B cell (primary cell): Measurements from ENCODE around the gene CACNA2D3. TPM values are rescaled to one million over a fixed set of nuclear protein-coding genes. Genes with fewer than 3 reads are reported as not detected.

Experiments used
- ATAC-seq: fragments of 200-7000 bp; cut with Tn5 transposase; one replicate; pipeline ENCODE4 v1.10.0; 2021; ENCODE audit warnings: low read depth, mild to moderate bottlenecking, moderate number of reproducible peaks, moderate library complexity
- CTCF ChIA-PET: fragments of 350-600 bp; sonication (Branson Sonifier 250); formaldehyde crosslinking; loops from one replicate; lab custom pipeline; 2021; ENCODE audit warnings: antibody characterized with exemption, inconsistent platforms; lab: Charles Lee
- POLR2A ChIA-PET: fragments of 350-600 bp; sonication (Branson Sonifier 250); formaldehyde crosslinking; loops from one replicate; lab custom pipeline; 2021; ENCODE audit warnings: antibody characterized with exemption; lab: Charles Lee
- DNase-seq: peaks from one replicate; pipeline ENCODE4 v3.0.0; 2013
- H2AFZ ChIP-seq: 2 replicates; pipeline ENCODE4 v1.6.1; 2012; ENCODE audit warnings: mild to moderate bottlenecking, low read depth, low read length; ENCODE audit not compliant: insufficient read depth, poor library complexity, severe bottlenecking
- H3K27ac ChIP-seq, 2 donors: 1 replicate in 1 of 2; 2 replicates in 1 of 2; pipeline ENCODE4 v1.5.1; 2012 to 2013; ENCODE audit warnings: low read length in 2 of 2, mild to moderate bottlenecking in 2 of 2, moderate library complexity in 1 of 2
- H3K27me3 ChIP-seq, 4 experiments: fragments of 200-600 bp in 1 of 4; sonication (generic) in 1 of 4; replicated peaks in 1 of 4; 1 replicate in 2 of 4; 2 replicates in 2 of 4; pipeline versions ENCODE4 v1.6.1 to v1.7.0; 2013 to 2016; ENCODE audit warnings: low read length in 3 of 4, mild to moderate bottlenecking in 2 of 4, mixed read lengths in 1 of 4, moderate library complexity in 1 of 4; ENCODE audit not compliant: insufficient read depth in 4 of 4, control insufficient read depth in 3 of 4; ENCODE audit errors: control extremely low read depth in 1 of 4
- H3K36me3 ChIP-seq, 2 experiments: replicated peaks in 1 of 2; 1 replicate in 1 of 2; 2 replicates in 1 of 2; pipeline versions ENCODE4 v1.6.1 to v1.7.1; 2013; ENCODE audit warnings: low read length in 1 of 2; ENCODE audit not compliant: insufficient read depth in 2 of 2, control insufficient read depth in 1 of 2; ENCODE audit errors: control extremely low read depth in 1 of 2, extremely low read depth in 1 of 2
- H3K4me1 ChIP-seq, 2 donors: fragments of 200-600 bp in 1 of 2; sonication (generic) in 1 of 2; 1 replicate in 1 of 2; 2 replicates in 1 of 2; pipeline versions ENCODE4 v1.5.1 to v1.6.1; 2013 to 2017; ENCODE audit warnings: low read length in 2 of 2; ENCODE audit not compliant: control insufficient read depth in 2 of 2, insufficient read depth in 2 of 2
- H3K4me2 ChIP-seq: replicated peaks from 2 replicates; pipeline ENCODE3; 2012; ENCODE audit warnings: mild to moderate bottlenecking, low read depth, low read length; ENCODE audit not compliant: poor library complexity, severe bottlenecking
- H3K4me3 ChIP-seq, 5 experiments: fragments of 200-600 bp in 1 of 5; sonication (generic) in 1 of 5; 1 replicate in 3 of 5; 2 replicates in 2 of 5; pipeline versions ENCODE4 v1.5.1 to v1.7.0; 2011 to 2016; ENCODE audit warnings: low read length in 4 of 5, mild to moderate bottlenecking in 4 of 5, low read depth in 2 of 5, control low read depth in 1 of 5, moderate library complexity in 1 of 5; ENCODE audit not compliant: insufficient read depth in 1 of 5; ENCODE audit errors: control extremely low read depth in 1 of 5, extremely low read depth in 1 of 5
- H3K79me2 ChIP-seq: fragments of 200-600 bp; sonication (generic); one replicate; pipeline ENCODE4 v1.6.0; 2016; ENCODE audit warnings: low read length; ENCODE audit not compliant: control insufficient read depth, insufficient read depth
- H3K9ac ChIP-seq: fragments of 200-600 bp; sonication (generic); 2 replicates; pipeline ENCODE4 v1.6.1; 2017; ENCODE audit warnings: mild to moderate bottlenecking, low read length, moderate library complexity
- H3K9me3 ChIP-seq, 3 donors: one replicate each; pipeline versions ENCODE4 v1.6.1 to v1.7.1; 2013; ENCODE audit warnings: low read length in 2 of 3; ENCODE audit not compliant: control insufficient read depth in 2 of 3, insufficient read depth in 1 of 3; ENCODE audit errors: control extremely low read depth in 1 of 3
- H4K20me1 ChIP-seq: 2 replicates; pipeline ENCODE4 v1.6.0; 2012; ENCODE audit warnings: mild to moderate bottlenecking, low read length; ENCODE audit not compliant: insufficient read depth, control insufficient read depth, poor library complexity, severe bottlenecking
- H3K27ac Mint-ChIP-seq: one replicate; pipeline ENCODE4 v1.8.0; 2021; ENCODE audit warnings: mixed read lengths
- H3K27me3 Mint-ChIP-seq: one replicate; pipeline ENCODE4 v1.8.0; 2021; ENCODE audit warnings: mixed read lengths
- H3K4me1 Mint-ChIP-seq: one replicate; pipeline ENCODE4 v1.8.0; 2021; ENCODE audit warnings: mixed read lengths
- H3K4me3 Mint-ChIP-seq: one replicate; pipeline ENCODE4 v1.8.0; 2021; ENCODE audit warnings: mixed read lengths
- H3K9me3 Mint-ChIP-seq: one replicate; pipeline ENCODE4 v1.8.0; 2022; ENCODE audit warnings: mixed read lengths; ENCODE audit not compliant: insufficient read depth
- EZH2 ChIP-seq: IDR thresholded peaks from 2 replicates; pipeline ENCODE4 v1.6.1; 2012; ENCODE audit warnings: borderline replicate concordance, low read depth, mild to moderate bottlenecking, moderate library complexity, low read length; ENCODE audit not compliant: insufficient read depth, poor library complexity, severe bottlenecking
- WGBS: methylation state at CpG from one replicate; pipeline ENCODE4 v1.1.5; 2013; ENCODE audit warnings: missing lambda C conversion rate; ENCODE audit not compliant: insufficient coverage; 5-methylcytosine and 5-hydroxymethylcytosine counted together
- intact Hi-C: fragments of 100-400 bp; cut with micrococcal nuclease; formaldehyde crosslinking; loops from one replicate; pipeline ENCODE4 v1.10.0; 2022
- polyA plus RNA-seq: library from polyadenylated mRNA; depleted of rRNA; stranded (reverse); fragments of >200 nt; gene quantifications from 2 replicates; pipeline ENCODE4 v1.2.3, GENCODE V29; 2012
- total RNA-seq, 2 donors: library from RNA; stranded (reverse); fragments of 120-200 nt in 1 of 2; gene quantifications; 1 replicate in 1 of 2; 2 replicates in 1 of 2; pipeline versions ENCODE4 v1.2.3 to v1.2.4, GENCODE V29; 2013 to 2022
- TF ChIP-seq, protein P1 (sequence below): fragments of 200-600 bp; IDR thresholded peaks from one replicate; pipeline ENCODE4 v1.8.0; 2022; ENCODE audit warnings: antibody characterized with exemption, mild to moderate bottlenecking

CACNA2D3 gene
- total and polyA plus RNA-seq, 2 donors (not counting 1 experiment from before 2014, with no cell fraction given), result not detected

DNA sequence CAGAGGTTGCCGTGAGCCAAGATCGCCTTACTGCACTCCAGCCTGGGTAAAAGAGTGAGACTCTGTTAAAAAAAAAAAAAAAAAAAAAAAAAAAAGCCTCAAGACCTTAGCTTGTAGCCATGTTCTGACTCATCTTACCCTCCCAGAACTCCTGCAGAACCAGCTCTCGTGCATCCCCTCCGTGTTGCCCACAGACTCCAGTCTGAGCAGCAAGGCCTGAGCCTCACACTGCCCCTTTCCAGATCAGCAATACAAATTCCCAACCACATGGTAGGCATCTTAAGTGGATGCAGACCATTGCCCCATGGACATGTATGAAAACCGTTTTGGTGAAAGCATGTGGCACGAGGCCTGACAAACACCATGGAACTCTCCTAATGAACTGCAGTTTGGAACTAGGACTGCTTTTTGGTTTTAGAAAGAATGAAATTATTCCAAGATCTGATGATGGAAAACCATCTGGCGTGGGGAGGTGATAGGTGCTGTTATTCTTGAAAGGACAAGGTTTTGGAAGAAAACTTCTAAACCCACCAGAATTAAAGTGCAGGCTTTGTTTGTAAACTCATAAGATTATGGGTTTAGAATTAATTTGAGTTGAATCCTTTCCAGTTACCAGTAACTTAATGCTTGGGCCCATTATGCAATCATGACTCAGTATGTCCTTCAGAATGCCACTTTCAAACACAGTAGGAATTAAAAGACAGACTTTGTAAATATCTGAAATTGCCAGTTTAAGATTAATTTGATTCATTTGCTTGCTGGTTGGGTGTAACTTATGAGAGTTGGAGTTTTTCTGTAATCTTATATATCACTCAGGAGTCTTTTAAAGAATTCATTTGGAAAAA, 969.3 kb downstream of the CACNA2D3 start:
- peaks cover 0 to 3% (median 0%) of the 10 kb centered on the region in 3 donors for H3K9me3 ChIP-seq
- no peak overlapping the region for H3K27ac ChIP-seq
- no peak overlapping the region for H3K4me3 ChIP-seq
- ChIA-PET POLR2A (no interaction called here), CTCF (no interaction called here)
- WGBS, result 100% methylated on average over 3 of the region's 7 CpGs
- Mint-ChIP-seq H3K4me3 (no peak overlapping the region), H3K27ac (no peak overlapping the region), H3K4me1 (no peaks in the 10 kb centered on the region), H3K27me3 (no peaks in the 10 kb centered on the region), H3K9me3 (no peaks in the 10 kb centered on the region)
- H3K4me2 ChIP-seq, result no peak overlapping the region
- intact Hi-C loops, result no loop called here
- no peaks in the 10 kb centered on the region for H3K4me1 ChIP-seq
- ATAC-seq (no peak), DNase-seq (no peak)
- no peak overlapping the region for H3K9ac ChIP-seq
- no peaks in the 10 kb centered on the region for H3K36me3 ChIP-seq
- TF ChIP-seq, protein P1, sequence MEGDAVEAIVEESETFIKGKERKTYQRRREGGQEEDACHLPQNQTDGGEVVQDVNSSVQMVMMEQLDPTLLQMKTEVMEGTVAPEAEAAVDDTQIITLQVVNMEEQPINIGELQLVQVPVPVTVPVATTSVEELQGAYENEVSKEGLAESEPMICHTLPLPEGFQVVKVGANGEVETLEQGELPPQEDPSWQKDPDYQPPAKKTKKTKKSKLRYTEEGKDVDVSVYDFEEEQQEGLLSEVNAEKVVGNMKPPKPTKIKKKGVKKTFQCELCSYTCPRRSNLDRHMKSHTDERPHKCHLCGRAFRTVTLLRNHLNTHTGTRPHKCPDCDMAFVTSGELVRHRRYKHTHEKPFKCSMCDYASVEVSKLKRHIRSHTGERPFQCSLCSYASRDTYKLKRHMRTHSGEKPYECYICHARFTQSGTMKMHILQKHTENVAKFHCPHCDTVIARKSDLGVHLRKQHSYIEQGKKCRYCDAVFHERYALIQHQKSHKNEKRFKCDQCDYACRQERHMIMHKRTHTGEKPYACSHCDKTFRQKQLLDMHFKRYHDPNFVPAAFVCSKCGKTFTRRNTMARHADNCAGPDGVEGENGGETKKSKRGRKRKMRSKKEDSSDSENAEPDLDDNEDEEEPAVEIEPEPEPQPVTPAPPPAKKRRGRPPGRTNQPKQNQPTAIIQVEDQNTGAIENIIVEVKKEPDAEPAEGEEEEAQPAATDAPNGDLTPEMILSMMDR, result no peak
- TF ChIP-seq EZH2, result no peak
- no peak overlapping the region for H2AFZ ChIP-seq
- H4K20me1 ChIP-seq, result no peaks in the 10 kb centered on the region
- H3K27me3 ChIP-seq, result no peaks in the 10 kb centered on the region
- no peaks in the 10 kb centered on the region for H3K79me2 ChIP-seq

DNA sequence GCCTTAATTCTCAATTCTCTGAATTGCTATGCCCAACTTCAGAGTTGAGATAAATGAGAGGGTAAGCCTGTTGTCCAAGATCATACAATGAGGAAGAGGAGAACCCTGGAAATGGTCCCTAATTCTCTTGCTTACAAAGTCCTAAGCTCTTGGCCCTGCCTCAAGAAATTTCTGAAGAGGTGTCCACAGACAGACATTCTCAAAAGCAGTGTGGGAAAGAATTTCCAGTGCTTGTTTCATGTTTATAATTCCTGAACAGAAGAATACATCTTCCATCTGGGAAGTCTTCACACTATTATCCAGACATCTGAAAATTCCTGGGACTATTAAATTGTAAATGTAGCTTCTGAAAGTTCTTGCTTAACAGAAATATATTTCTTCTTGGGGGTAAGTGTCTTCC, 972.3 kb downstream of the CACNA2D3 start:
- H3K27ac Mint-ChIP-seq, result no peak overlapping the region
- TF ChIP-seq, protein P1, result no peak
- TF ChIP-seq EZH2, result no peak
- H3K4me1 ChIP-seq, result no peaks in the 10 kb centered on the region
- H3K9ac ChIP-seq, result no peak overlapping the region
- H3K4me3 Mint-ChIP-seq, result no peak overlapping the region
- no peaks in the 10 kb centered on the region for H3K4me1 Mint-ChIP-seq
- H2AFZ ChIP-seq, result no peak overlapping the region
- H3K27me3 Mint-ChIP-seq, result no peaks in the 10 kb centered on the region
- peaks cover 3% of the 10 kb centered on the region for H3K9me3 Mint-ChIP-seq
- H3K27ac ChIP-seq, result no peak overlapping the region
- H3K79me2 ChIP-seq, result no peaks in the 10 kb centered on the region
- peaks cover 0 to 3% (median 0%) of the 10 kb centered on the region in 3 donors for H3K9me3 ChIP-seq
- H3K36me3 ChIP-seq, result no peaks in the 10 kb centered on the region
- H3K4me3 ChIP-seq, result no peak overlapping the region
- CTCF ChIA-PET, result no interaction called here
- H3K27me3 ChIP-seq, result no peaks in the 10 kb centered on the region
- no peak overlapping the region for H3K4me2 ChIP-seq
- no peaks in the 10 kb centered on the region for H4K20me1 ChIP-seq
- intact Hi-C loops, result no loop called here
- POLR2A ChIA-PET, result no interaction called here
- ATAC-seq, result no peak
- no peak for DNase-seq
